GM21737 (cell line): ENCODE measurements around the gene PPM1M.

Experiments
- ATAC-seq: cut with Tn5 transposase; IDR thresholded peaks from one replicate; pipeline ENCODE4 v1.9.1; 2021; ENCODE audit warnings: mild to moderate bottlenecking, moderate library complexity; ENCODE audit not compliant: unreplicated experiment

Gene PPM1M

DNA sequence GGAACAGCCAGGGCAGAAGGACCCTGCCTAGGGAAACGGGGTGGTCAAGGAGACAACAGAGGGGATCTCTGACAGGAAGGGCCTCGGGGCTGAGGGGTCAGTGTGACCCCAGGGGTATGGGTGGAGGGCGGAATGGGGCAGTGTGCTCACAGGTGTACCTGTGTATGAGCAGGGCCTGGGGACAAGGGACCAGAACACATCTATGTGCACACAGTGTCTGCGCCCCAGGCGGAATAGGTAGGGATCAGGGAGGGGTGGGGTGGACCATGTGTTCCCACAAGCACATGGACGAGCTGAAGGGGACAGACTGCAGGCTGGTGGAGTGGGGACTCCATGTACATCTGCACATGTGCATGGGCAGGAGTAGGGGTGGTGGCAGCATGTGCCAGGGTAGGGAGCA is 15.1 kb upstream of the PPM1M start:
- ATAC-seq, result no peak

- ATAC-seq, result no peak
Observed at GRCh38 chr3:52230889-52231499, 14.6 kb upstream of the PPM1M start.

DNA sequence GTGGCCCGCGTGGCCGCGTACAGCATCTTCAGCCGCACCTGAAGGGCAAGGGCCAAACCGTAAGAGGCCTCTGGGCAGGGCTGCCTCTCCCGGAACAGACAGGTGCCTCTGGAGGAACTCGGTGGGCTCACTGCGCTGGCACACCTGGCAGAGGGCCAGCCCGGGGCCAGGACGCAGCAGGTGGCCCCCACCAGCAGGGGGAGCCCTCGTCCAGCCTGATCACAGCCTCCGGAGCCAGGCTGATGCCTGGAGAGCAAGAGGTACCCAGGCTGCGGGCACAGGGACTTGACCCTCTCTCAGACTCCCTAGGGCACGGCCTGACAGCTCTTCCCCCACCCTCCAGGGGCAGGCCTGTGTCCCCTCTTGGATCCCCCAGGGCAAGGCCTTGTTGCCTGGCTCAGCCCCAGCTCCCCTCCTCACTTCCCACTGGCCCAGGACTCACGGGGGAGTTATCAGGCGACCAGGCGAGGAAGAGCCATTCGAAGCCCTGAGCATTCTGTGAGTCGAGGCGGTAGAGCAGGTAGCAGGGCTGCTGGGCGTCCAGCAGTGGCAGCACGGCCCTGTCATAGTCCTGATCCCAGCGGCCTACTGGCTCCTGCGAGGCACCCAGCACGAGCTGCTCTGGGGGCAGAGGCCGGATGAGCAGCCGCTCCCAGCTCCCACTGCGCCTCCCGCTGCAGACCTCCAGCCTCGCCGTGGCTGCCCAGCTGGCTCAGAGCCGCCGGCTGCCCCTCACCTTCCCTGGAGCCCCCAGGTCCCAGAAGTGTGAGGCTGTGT is 13.9 kb upstream of the PPM1M start:
- ATAC-seq, result peak; percentile 52

DNA sequence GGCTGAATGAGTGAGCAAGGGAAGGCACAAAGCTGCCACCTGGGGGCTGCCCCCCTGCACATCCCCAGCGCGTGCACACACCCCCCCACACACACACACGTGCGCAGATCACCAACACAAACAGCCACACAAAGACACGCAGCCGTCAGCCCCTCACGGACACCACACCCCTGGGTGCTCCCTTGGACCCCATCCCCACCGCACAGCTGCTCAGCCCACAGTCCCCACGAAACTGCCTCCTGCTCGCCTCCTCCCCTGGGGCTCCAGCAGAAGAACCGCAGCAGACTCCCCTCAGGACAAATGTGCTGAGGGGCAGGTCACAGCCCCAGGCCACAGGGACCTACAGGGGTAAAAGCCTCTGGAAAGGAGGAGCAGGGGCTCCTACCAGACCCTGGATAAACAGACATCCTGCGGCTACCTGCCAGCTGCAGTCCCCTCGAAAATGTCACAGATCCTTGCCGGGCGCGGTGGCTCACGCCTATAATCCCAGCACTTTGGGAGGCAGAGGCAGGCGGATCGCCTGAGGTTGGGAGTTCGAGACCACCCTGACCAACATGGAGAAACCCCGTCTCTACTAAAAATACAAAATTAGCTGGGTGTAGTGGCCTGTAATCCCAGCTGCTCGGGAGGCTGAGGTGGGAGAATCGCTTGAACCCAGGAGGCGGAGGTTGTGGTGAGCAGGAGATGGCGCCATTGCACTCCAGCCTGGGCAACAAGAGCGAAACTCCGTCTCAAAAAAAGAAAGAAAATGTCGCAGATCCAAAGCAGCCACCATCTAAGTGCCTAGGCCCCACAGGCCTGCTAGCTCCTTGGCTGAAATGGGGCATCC is 13.1 kb upstream of the PPM1M start:
- ATAC-seq, result no peak

GRCh38 chr3:52233108-52233591 is 12.4 kb upstream of the PPM1M start:
- no peak for ATAC-seq

DNA sequence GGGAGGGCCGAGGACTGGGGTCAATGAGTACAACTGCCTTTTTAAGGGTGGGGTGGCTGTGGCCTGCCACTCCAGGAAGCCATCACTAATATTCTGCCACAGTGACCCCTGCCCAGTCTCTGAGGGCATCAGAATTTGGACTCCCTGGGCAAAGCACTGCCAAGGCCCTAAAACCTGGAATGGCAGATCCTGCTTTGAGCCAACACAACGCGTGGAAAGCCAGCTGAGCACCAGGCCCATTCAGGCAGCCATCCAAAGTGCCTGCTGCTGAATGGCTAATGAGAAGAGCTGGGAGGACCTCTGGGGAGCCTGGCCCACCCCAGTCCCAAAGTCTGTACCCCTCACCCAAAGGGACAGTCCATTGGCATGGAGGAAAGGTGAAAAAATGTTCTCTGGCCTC is 11.6 kb upstream of the PPM1M start:
- no peak for ATAC-seq

DNA sequence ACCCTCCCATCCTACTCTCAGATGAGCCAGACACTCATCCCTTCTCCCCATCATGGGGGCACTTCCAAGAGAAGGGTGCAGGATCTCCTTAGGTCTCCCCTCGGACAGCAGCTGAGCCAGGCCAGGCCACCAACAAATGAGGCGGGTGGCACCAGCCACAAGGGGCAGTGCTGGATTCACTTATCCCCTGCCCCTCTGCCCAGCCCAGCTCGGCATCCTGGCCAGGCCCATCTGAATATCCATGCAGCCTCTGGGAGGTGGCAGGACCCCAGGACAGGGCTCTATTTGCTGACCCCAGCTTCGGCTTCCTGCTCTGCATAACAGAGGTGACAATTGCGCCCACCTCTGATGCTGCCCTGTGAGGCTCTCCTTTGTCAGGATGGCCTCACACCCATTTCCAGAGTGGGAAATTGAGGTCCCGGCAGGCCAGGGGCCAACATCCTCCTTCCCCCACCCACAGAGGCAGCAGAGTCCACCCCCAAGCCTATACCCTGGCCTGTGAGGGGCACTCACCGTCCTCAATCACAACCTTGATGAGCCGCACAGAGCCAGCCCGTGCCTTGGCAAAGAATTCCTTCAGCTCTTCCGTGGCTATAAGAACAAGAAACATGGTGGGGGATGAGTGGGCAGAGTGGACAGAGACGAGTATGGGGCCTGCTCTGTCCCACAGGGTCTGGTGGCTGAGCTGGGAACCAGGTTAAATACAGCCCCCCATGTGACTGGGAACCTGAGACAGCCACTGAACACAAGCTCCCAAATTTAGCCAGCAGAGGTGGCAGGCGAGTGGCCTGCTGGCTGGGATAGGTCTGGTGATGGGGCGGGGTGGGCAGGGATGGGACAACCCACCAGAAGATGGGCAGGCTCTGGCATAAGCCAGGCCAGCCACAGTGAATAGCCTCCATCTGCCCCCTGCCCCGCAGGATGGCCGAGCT is 10.8 kb upstream of the PPM1M start:
- no peak for ATAC-seq

GRCh38 chr3:52236424-52236886 is 9.1 kb upstream of the PPM1M start:
- no peak for ATAC-seq

- no peak for ATAC-seq
Observed at GRCh38 chr3:52237006-52237656, 8.4 kb upstream of the PPM1M start.

DNA sequence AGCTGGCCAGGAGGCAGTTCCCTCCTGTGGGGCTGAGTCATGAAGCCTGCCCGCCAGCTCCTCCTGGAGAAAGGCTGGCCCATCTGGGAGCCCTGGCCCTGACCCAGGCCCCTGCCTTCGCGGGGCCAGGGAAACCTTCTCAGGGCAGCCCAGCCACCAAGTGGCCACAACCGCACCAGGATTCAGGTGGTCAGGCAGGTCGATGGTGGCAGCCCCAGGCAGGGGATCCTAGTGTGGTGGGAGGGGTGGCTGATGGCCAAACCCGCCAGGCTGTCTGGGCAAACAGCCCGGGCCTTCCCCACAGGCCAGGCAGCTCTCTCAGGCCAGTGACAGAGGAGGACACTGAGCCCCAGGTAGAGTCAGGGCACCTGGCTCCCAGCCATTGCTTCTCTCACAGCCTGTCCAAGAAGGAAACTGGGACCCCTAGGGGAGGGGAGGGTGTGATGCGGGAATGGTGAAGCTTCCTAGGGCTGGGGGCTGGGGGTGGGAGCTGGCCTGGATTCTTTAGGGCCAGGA is 7.8 kb upstream of the PPM1M start:
- ATAC-seq, result no peak

GRCh38 chr3:52238193-52238760 is 7.3 kb upstream of the PPM1M start:
- ATAC-seq, result no peak

DNA sequence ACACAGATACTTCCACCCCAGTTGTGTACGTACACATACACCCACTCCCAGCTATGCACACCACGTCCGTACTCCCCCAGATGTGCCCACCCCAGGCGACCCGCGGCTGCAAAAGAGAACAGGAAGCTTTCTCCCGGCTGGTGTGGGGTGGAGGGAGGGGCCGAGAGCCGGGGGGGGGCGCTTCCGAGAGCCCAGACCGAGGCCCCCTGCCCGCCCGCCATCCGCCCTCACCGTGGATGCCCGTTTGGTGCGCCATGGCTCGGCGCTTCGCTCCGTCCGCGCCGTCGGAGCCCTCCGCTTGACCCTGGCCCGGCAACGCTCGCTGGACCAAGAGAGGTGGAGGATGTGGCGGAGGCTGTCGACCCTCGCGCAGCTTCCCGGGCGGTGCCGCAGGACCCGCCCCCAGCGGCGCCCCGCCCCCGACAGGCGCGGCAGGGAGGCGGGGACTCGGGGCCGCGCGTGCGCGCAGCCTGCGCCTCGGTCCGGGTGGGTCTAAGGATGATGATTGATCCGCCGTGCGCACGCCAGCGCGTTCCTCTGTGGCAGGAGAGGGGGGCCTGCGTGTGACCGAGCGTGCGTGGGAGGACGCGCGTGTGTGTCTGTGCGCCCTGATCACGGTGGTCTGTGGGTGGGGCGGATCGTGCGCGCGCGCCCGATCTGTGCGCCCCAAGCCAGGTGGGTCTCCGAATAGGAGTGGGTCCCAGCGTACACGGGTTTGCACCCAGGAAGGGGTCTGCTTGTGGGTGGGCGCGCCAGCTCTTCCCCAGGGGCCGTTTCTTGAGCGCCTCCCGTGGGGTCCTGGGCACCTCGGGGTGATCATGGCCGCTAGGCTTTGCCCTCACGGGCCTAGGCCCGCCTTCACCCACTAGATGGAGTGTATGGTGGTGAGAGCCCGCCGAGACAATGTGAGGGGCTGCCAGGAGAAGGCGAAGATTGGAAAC is 6.5 kb upstream of the PPM1M start, which contains the start of gene TWF2:
TSS of gene TWF2 (minus strand) at position 398 of the 941 bp plus-strand sequence. CDS start at position 256, 142 bp downstream.
- ATAC-seq, result peak; percentile 74

- ATAC-seq, result no peak
Observed at GRCh38 chr3:52240059-52240885, 5.3 kb upstream of the PPM1M start.

DNA sequence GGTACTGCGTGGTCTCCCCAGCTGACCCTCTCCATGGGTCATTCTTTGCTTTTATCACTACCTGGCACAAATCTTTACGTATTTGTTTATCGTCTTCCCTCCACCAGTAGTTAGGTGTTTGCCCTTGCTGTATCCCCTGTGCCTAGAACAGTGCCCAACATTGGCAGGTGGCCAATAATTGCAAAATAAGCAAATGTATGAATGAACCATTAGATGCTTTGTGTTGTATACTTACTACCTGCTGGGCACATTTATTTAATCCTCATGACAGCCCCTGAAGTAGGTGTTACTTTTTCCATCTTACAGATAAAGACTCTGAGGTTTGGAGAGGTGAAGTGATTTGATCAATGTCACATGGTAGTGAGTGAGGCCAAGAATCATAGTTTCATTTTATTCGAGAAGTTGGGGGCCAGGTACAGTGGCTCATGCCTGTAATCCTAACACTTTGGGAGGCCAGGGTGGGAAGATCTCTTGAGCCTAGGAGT is 4.6 kb upstream of the PPM1M start:
- ATAC-seq, result no peak

DNA sequence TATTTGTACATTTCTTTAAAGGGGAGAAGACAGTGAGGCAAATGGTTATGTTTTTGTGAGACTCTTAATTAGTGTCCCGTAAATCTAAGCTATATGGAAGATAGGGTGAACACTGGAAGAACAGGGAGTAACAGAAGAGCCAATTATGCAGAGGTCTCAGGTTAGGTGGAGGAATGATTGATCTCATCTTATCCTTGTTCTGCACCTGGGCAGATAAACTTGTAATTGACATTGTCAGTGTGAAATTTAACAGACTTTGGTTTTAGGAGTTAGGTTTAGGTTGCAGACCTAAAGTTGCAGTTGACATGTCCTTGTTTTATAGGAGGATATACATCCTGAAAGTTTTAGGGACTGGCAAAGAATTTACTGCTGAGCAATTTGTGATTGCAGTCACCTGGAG is 3.5 kb upstream of the PPM1M start:
- ATAC-seq, result no peak

DNA sequence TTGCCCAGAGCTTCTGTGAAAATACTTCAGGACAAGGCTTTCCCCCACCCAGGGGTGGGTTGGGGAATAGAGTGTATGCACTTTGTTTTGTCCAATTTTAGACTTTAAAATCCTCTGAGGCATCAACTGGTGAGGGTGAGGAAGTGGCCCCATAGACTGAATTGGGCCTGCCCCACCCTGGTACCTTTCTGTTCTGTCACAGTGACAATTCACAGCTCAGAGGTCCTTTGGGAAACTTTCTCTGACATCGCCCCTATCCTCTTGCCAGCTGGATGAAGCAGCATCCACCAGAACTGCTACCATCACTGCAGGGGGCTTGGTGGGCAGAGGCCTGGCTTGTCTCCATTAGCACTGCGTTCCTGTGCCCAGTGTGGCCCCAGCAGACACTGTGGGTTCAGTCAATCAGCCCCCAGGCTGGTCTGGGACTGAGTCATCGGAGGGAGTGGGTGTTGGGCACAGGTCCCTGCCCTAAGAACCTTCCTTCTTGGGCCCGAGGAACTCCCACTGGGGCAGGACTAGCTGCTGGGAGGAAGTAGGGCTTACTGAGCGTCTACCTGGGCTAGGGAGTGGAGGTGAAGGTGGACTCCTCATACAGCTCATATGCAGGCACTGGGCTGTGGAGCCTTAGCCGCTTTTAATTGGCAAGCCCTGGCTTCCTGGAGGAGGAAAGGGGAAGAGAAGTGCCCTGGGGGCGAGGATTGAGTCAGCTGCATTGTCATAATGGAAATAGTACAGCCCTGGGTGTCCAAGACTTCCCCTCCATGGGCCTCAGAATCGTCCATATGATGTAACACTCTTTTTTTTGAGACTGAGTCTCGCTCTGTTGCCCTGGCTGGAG is 1.5 kb upstream of the PPM1M start:
- peak; percentile 38 for ATAC-seq
